AG08395 (cell line): ENCODE measurements around the gene YBX3.

ENCODE experiments used
- DNase-seq: peaks from one replicate; pipeline ENCODE4 v3.0.0; 2012; ENCODE audit warnings: mixed read lengths, low spot score

YBX3 gene

DNA sequence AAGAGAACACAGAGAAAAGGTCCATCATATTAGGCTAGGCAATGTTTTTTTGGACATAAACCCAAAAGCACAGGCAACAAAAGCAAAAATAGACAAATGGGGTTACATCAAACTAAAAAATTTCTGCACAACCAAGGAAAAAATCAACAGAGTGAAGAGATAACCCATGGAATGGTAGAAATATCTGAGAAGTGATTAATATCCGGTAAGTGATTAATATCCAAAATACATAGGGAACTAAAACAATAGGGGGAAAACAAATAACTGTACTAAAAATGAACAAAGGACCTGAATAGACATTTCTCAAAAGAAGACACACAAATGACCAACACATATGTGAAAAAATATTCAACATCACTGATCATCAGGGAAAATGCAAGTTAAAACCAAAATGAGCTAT, 53.6 kb downstream of the YBX3 start:
- DNase-seq: no peak

DNA sequence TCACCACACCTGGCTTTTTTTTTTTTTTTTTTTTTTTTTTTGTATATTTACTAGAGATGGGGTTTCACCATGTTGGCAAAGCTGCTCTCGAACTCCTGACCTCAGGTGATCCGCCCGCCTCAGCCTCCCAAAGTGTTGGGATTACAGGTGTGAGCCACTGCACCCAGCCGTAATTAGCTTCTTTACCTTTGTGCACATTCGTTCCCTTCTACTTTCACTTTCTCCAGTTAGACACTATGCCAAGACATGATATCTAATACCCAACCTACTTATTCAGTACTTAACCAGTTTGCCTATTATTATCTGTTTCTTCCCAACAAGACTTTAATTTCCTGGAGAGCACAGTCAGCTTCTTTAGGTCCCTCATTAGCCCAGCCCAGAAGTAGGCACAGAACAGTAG, 54.6 kb downstream of the YBX3 start:
- DNase-seq: no peak

DNA sequence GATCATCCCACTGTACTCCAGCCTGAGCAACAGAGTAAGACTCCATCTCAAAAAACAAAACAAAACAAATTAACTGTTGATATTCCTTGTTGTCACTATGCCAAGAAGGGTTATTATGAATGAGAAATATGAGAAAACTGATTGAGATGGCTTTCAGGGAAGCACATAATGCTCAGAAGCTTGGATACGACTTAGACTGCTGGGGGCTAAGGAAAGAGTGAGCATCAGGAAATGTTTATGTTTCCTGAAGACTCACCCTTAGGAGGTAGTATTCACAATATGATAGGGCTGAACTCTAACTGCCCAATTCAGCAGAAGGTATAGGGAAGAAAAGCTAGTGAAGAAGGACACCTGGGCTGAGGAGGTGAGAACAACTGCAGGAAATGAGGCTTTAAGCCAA, 55.5 kb downstream of the YBX3 start:
- no peak for DNase-seq

DNA sequence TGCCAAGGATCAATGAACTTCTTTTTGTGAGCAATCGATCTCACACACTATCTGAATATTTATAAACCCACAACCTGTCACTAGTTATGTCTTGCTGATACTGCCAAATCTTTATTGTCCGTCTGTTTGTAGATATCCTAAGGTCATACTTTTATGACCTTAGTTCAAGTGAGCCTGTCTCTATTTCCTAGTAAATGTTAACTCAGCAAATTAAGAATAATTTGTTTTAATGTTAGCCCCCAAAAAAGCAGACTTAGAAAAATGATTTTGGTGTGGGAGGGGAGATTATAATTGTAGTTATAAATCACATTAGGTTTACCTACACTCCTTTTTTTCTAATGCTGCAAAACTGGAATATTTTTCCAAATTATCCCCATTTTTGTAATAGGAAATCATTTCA, 58.6 kb downstream of the YBX3 start:
- DNase-seq: no peak

DNA sequence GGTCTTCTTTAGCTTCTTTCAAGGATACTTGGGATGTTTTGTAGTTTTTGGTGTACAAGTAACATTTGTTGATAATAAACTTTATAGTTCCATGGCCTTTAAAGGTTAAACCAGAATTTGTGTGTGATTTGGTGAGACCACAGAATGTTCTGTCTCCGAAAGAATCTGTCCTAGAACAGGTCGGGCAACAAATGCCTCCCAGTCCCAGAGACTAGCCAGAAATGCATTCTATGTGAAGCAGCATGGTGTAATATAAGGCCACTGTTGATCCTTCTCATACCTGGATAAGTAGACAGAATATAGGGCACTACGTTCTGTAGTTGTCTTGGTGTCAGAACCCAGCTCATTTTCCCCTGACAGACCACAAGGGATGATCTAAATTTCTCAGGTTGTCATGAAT, 59.3 kb downstream of the YBX3 start:
- no peak for DNase-seq

DNA sequence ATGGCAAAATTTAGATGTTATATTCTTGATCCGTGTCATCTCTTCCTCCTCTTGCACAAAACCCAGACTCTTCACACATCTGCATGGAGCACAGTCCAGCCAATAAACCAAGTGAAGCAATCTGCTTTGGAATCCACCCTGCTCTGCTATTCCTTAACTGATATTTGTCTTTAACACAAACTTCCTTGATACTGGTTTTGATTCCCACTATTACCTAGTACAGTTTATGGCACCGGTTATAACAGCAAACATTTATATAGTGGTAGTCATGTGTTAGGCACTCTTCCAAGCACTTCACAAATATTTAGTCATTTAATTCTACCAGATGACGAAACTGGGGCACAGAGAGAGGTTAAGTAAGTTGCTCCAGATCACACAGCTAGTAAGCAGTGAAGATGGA, 61.8 kb downstream of the YBX3 start:
- peak; percentile 28 for DNase-seq

DNA sequence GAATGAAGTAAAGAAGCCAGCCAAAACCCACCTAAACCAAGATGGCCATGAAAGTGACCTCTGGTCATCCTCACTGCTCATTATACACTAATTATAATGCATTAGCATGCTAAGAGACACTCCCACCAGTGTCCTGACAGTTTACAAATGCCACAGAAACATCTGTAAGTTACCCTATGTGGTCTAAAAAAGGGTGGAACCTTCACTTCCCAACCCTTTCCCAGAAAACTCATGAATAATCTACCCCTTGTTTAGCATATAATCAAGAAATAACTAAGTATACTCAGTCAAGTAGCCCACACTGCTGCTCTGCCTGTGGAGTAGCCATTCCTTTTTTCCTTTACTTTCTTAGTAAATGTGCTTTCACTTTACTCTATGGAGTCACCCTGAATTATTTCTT, 69.1 kb downstream of the YBX3 start:
- no peak for DNase-seq

DNA sequence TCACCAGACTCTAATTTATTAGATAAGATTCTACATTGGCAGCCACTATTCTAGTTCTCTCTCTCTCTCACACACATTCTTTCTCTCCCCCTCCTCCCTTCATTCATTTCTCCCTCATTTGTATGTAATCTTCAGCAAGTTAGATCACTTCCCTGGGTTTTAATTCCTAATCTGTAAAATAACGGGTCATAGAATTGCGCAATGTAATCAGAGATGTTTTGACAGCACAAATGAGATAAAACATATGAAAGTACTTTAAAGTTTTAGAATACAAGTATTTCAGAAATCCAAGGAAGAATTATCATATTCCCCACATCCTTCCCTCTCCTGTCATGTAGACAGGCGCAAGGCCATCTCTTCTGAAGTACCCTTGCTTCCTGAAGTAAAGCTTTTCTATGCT, 70.9 kb downstream of the YBX3 start:
- DNase-seq: no peak
